ENCODE data around the gene VAC14.

The VAC14 gene

GRCh38 chr16:70764632-70765031 lies 36.3 kb downstream of the VAC14 start:
- DNase-seq: no peak

- no peak for DNase-seq
Measured at GRCh38 chr16:70760221-70760620, 40.7 kb downstream of the VAC14 start.

- no peak for DNase-seq
Measured at GRCh38 chr16:70759666-70760065, 41.3 kb downstream of the VAC14 start.

GRCh38 chr16:70758786-70759185 lies 42.2 kb downstream of the VAC14 start:
- DNase-seq: peak in 1 of 56 donors; percentile 15

GRCh38 chr16:70757183-70757582 lies 43.8 kb downstream of the VAC14 start:
- peak in 20 of 56 donors; percentile 12 to 68 (median 32) for DNase-seq

GRCh38 chr16:70756071-70756470 lies 44.9 kb downstream of the VAC14 start:
- DNase-seq: peak in 9 of 56 donors; percentile 19 to 46 (median 32)

GRCh38 chr16:70754851-70755600 lies 45.9 kb downstream of the VAC14 start:
- peak in 36 of 56 donors; percentile 19 to 80 (median 46) for DNase-seq

GRCh38 chr16:70754371-70754770 lies 46.6 kb downstream of the VAC14 start:
- peak in 2 of 56 donors; percentile 43 to 49 for DNase-seq

GRCh38 chr16:70753694-70754325 lies 47.1 kb downstream of the VAC14 start:
- peak in 1 of 56 donors; percentile 12 for DNase-seq

GRCh38 chr16:70753228-70753627 lies 47.7 kb downstream of the VAC14 start:
- no peak for DNase-seq

- DNase-seq: no peak
Measured at GRCh38 chr16:70752426-70752825, 48.5 kb downstream of the VAC14 start.

- DNase-seq: no peak
Measured at GRCh38 chr16:70751593-70751992, 49.4 kb downstream of the VAC14 start.

- DNase-seq: no peak
Measured at GRCh38 chr16:70750893-70751467, 50.0 kb downstream of the VAC14 start.

- peak in 33 of 56 donors; percentile 11 to 79 (median 46) for DNase-seq
Measured at GRCh38 chr16:70749681-70750601, 51.0 kb downstream of the VAC14 start.

GRCh38 chr16:70749006-70749678 lies 51.8 kb downstream of the VAC14 start:
- DNase-seq: peak in 8 of 56 donors; percentile 12 to 36 (median 20)

GRCh38 chr16:70747703-70748631 lies 53.0 kb downstream of the VAC14 start:
- DNase-seq: no peak

GRCh38 chr16:70746708-70747424 lies 54.1 kb downstream of the VAC14 start:
- DNase-seq: peak in 5 of 56 donors; percentile 8 to 33 (median 21)

GRCh38 chr16:70746040-70746707 lies 54.8 kb downstream of the VAC14 start:
- peak in 32 of 56 donors; percentile 16 to 79 (median 39) for DNase-seq

All from nucleus accumbens (tissue), 56 donors.